Measurements from ENCODE around the gene PFKFB2.
A peak's percentile ranks its signal among the peaks of the same experiment; 100 is the strongest.

Gene PFKFB2

DNA sequence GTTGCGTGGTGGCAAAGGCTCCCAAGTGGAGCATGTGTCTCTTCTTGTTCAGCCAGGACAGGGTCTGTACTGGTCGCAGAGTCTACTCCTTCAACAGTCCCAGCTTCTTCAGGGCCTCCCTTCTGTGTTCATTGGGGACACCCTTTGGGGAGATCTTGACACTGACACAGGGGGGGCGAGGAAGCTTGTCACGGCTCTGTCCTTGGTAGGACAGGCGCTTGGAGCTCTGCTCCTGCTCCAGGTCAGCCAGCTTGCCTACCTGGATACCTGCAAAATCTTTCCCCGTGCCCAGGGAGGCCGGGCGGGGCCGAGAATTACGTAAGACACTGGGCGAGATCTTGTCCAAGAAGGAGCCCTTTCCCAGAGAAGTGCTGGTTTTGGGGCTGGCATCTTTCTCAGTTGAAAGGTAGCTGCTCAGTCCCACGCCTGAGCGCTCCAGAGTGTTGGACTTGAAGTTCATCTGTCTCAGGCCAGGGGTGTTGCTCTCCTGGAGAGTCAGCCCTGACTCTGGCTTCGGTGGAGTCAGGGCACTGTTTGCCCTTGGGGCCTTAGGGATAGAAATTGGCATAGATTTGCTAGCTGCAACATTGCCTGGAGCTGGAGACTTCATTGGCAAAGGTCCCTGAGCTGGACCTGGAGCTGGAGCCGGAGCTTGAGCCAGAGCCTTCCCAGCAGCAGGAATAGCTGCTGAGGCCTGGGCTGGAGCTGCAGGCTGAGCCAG, 31.0 kb upstream of the PFKFB2 start:
- DNase-seq (ENCODE audit: low spot score) = no peak

- DNase-seq (ENCODE audit: low spot score) = no peak
Observed at GRCh38 chr1:207022996-207023679, 29.9 kb upstream of the PFKFB2 start.

GRCh38 chr1:207024202-207025145, 28.6 kb upstream of the PFKFB2 start:
- DNase-seq (ENCODE audit: low spot score) = no peak

DNA sequence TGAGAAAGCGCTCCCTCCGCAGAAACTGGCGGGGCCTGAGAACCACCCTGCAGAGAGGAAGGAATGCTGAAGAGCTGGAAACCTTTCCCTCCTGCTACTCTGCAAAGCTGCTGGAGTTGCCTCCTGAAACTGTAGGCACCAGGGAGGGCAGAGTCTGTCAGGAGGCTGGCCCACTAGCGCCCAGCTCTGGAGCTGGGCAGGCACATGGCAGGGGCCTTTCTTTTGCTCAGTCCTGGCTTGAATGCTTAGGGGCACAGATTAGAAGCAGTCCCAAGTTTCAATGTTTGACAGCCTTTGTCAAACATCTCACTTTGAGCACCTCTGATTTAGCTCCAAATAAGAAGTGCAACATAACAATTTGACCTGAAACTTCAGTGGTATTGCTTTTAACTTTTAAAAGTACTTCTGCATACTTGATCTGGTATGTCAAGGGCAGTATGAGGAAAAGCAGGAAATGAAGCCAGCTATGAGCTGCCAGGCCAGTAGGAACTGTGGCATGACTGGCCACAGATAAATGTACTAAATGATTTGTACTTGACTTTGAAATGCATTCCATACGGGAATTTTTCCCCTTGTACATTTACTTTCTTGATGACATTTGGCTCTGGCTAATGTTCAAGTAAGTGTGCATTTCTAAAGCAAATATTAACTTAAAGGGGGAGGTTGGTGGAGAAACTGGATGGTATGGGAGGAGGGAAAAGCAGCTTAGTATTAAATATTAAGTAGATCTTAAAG, 27.8 kb upstream of the PFKFB2 start:
- peak; percentile 38 for DNase-seq (ENCODE audit: low spot score)

DNA sequence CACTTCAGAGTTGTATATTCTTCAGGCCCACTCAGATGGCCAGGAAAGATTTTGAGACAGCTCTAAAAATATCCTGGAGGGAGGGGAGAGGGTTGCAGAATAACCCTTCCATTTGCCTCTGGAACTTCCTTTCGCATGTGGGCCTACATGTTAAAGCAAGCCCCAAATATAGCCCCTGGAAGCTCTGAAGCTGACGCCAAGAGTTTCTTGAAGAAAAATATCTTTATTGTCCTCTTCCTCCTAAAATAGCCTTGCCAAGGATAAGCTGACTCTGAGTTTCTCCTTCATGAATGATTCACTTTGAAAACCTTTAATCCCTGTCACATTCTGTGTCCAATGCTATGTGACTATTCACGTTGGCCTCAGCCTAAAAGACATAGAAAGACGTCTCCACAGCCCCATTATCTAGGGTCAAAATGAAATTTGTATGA, 27.0 kb upstream of the PFKFB2 start:
- peak; percentile 34 for DNase-seq (ENCODE audit: low spot score)

DNA sequence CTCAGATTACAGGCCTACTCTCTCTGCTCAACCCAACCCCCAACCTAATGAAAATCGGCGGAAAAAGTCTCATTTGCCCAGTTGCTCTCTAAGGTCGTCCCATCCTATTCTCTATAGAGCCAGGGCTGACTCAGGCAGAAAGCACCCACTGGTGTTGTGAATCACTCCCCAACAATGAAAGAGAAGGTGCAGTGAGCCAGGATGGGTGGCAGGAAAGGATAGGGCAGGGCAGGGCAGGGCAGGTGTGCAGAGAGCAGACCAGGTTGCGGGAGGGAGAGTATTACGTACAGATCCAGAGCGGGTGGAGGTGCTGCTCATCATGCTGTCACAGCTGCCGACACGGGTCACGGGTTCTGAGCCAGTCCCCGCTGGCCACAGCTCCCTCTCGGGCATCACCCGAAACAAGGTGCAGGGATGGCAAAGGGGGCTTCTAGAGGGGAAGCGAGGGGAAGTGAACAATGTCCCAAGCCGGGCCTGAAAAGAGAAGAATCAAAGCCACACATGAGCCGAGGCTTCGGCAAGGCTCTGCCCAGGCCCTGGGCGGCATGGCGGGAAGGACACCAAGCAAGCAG, 25.8 kb upstream of the PFKFB2 start:
- no peak for DNase-seq (ENCODE audit: low spot score)

DNA sequence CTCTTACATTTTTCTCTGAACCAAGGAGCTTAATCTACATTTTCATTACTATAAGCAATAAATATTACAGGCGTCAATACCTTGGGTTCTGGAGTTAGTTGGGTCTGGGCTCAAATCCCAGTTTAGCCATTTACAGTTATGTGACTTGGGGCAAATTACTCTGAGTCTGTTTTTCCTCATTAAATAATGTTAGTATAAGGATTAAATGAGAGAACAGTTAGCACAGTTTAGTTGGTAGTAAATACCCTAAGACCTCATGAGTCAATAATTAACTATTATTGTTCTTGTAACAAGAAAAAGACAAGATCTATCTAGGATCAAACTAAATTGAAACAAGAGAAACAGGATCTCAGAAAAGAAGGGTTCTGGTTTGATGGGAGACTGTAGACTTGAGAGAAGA, 25.2 kb upstream of the PFKFB2 start:
- DNase-seq (ENCODE audit: low spot score) = no peak

DNA sequence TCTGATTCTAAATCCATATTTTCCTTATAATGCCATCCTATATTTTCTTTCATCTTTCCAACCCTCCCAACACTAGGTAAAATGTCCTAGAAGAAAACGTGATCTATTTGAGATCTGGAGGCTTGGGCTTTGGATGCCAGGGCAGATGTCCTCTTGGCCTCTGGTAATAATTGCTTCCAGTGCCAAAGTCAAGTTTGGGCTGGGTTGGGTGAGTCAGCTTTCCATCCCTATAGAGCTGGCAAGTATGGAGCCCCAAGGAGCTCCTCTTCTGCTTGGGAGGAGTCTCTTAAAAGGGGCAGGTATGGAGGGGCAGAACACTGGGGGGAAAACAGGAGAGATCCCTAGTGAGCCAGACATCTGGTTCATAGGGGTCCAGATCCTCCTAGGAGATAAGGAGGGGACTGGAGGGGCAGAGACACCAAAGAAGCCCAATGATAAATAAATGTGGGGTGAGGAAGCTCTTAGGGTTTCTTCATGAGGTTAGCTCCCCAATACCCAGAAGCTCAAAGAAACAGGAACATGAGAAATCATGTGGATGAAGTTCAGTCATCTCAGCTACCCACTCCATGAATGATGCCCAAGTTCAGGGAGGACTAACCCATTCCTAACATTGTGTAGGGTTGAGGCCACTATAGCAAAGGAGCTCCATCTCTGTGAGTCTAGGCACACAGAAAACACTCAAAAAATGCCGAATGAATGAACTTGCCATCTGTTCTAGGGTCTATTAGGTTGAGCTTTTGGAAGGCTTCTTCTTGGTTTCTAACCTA, 24.0 kb upstream of the PFKFB2 start:
- no peak for DNase-seq (ENCODE audit: low spot score)

DNA sequence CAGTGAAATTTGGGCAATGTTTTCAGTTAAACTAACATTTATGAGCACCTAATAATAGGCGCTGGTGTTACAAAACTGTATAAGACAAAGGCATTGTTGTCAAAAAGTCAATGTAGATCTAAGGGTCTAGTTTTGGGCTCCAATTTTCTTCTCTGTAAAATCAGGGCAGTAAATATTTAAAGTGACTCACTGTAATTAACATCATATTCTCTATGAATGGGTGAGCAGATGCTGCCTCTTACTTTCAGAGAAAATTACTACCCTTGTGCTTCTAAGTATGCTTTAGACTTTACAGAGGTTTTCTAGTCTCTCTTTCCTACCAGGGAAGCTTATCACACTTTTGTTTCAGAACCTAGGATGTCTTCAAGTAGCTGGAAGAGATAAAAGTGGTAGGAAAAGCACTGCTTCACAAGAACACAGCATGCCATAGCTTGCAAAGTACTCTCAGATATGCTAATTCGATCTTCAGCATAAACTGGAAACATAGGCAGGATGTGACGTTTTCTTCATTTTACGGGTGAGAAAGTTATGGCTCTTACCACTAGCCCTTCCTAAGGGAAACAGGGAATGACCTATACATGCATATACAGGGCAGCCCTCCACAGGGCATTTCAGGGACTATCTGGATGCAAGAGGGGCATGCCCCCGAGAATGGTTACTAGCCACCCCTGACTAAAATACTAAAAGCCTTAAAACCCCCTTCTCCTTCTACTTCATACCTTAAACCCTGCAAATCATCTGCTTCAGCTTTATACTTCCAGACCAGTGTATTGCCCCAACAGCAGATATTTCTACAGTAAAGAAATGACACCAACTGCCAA, 23.2 kb upstream of the PFKFB2 start:
- DNase-seq (ENCODE audit: low spot score) = no peak

DNA sequence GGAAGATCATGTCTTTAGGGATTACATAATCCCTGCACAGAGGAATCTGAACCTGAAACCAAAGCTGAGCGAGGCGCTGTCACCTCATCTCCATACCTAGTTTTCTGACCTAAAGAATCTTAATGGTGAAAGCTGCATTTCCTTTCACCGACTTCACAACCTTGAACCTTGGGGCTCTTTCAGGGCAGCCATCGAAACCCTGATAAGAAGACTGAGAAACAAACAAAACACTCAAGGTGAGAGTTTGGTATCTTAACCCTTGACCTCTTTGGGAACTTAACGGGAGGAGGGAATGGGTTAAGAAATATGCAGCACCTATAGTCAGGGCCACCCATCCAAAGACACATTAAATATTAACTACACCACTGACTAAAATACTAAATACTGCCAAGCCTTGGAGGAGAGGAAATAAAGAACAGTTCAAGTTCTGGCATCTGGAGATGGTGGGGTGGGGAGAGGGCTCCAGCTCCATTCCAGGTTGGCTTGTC, 22.5 kb upstream of the PFKFB2 start:
- DNase-seq (ENCODE audit: low spot score) = no peak

DNA sequence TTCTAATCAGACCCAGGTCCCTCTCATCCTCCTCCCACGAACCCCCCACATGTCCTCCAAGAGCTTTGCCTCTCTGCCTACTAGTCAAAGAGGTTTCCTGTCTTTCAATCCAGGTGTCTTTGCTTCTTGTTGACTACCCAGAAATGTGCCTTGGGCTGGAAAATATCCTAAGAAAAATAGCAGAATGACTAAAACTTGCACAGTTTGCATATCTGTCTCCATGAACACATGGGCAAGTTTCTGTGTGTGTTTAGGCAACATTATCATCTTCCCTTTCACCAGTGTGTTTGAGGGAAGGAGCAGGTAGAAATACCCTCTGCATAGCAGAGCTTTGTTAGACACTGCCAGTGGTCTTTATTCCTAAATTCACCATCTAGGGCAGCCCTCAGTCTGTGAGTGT, 22.1 kb upstream of the PFKFB2 start:
- DNase-seq (ENCODE audit: low spot score) = no peak

DNA sequence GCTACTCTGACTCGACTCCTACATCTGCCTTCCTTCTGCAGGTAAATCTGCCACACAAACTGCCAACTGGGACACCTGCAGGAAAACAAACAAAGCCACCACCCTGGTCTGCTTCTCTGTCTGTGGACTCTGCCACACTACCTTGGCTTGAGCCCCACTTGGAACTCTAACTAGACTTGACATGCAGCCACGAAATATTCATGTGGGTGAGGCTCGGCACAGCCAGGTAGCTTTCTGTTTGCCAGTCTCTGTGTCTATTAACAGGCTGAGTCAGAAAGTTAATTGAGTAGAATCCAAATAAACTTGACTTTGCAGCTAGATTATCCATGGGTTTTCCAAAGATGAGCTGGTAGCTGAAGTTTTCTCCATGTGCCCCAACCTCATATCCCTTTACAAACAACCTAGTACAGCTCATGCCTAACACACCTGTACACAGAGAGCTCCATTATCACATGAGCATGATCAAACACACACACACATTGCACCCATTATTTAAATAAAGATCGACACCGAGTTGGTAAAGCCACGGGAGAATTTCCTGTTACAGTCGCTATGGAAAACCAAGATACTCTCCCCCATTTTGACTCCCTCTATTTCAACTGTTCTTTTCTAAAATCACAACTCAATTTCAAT, 21.3 kb upstream of the PFKFB2 start:
- no peak for DNase-seq (ENCODE audit: low spot score)

GRCh38 chr1:207032528-207033017, 20.5 kb upstream of the PFKFB2 start, which contains the start of gene C1orf116:
C1orf116 (minus strand) TSS chr1:207032756; CDS start chr1:207027598, 5,158 bp downstream.
- no peak for DNase-seq (ENCODE audit: low spot score)

GRCh38 chr1:207033302-207033701, 19.8 kb upstream of the PFKFB2 start:
- DNase-seq (ENCODE audit: low spot score) = no peak

DNA sequence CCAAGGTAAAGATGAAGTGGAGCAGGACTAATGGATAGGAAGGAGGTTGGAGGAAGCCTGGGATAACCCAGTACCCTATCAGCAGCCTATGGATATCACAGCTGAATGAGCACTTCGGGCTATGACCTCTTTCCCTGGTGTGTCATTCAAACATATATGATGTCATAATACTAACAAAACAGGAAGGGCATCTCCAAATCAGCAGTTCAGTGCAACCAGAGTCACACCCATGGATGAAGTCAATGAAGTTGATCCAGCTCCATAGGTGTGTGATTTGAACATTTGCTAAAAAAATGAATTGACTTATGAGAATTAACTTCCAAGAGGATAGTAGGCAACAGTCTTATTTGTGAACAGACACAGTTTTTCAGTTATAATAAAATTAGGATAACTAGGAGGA, 18.9 kb upstream of the PFKFB2 start:
- DNase-seq (ENCODE audit: low spot score) = no peak

DNA sequence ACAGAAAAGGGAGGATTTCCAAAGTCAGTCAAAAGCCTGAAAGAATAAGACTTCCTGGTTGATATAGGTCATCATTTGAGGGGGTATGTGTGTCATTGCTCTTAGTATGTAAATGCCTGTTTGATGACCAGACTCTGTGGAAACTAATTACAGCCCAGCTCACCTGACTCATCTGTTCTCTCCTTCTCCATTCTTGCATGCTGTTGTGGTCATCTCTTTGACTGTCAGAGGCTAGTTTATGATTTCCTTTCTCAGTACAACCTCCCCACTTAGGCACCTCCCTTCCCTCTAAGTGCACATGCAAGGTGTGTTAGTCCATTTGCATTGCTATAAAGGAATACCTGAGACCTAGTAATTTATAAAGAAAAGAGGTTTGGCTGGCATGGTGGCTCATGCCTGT, 18.1 kb upstream of the PFKFB2 start:
- DNase-seq (ENCODE audit: low spot score) = peak; percentile 47

DNA sequence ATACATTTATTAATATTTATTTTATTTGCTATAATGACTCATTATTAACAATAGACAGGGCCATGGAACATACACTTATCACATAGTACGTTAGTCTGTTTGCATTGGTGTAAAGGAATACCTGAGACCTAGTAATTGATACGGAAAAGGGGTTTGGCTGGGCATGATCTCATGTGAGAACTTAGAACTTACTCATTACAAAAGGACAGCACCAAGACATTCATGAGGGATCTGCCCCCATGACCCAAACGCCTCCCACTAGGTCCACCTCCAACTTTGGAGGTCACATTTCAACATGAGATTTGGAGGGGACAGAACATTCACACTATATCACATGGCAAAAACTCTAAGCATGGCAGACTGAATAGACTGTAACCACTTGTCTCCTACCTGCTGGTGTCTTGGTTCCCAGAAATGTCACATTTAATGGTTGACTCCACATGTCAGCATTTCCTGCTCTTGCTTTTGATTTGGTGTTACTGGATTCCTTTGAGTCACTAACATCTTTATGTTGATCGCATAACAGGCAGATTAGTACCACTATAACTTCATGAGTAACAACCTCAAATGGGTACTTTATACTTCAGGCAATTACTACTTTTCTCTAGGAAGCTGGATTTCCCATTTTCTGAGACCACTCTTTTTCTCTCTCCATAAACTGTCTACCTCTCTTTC, 17.1 kb upstream of the PFKFB2 start:
- no peak for DNase-seq (ENCODE audit: low spot score)

- DNase-seq (ENCODE audit: low spot score) = no peak
Observed at GRCh38 chr1:207036865-207037264, 16.2 kb upstream of the PFKFB2 start.
